ENCODE results near the gene CCDC30. TPM values are rescaled to one million over a fixed set of nuclear protein-coding genes. Genes with fewer than 3 reads are reported as not detected.

Gene CCDC30
- total RNA-seq, 1 donor from 2014 or later: 3.0 TPM

- H3K4me3 Mint-ChIP-seq (ENCODE audit: unreplicated experiment): no peak overlapping the region
- no peaks in the 10 kb centered on the region for H3K36me3 Mint-ChIP-seq (ENCODE audit: unreplicated experiment)
- no peak for DNase-seq
- H3K27ac Mint-ChIP-seq (ENCODE audit: unreplicated experiment): no peak overlapping the region
- H3K4me1 Mint-ChIP-seq (ENCODE audit: low read depth, unreplicated experiment): no peaks in the 10 kb centered on the region
- TF ChIP-seq CTCF (IDR thresholded peaks at IDR 0.05; ENCODE audit: partially characterized antibody, unreplicated experiment): no peak
- H3K27me3 Mint-ChIP-seq (ENCODE audit: unreplicated experiment): no peaks in the 10 kb centered on the region
- no peaks in the 10 kb centered on the region for H3K9me3 Mint-ChIP-seq (ENCODE audit: unreplicated experiment)
These were observed 88.5 kb downstream of the CCDC30 start for GRCh38 chr1:42551590-42551989.

- no peak overlapping the region for H3K4me3 Mint-ChIP-seq (ENCODE audit: unreplicated experiment)
- no peaks in the 10 kb centered on the region for H3K9me3 Mint-ChIP-seq (ENCODE audit: unreplicated experiment)
- H3K36me3 Mint-ChIP-seq (ENCODE audit: unreplicated experiment): no peaks in the 10 kb centered on the region
- H3K4me1 Mint-ChIP-seq (ENCODE audit: low read depth, unreplicated experiment): no peaks in the 10 kb centered on the region
- no peak overlapping the region for H3K27ac Mint-ChIP-seq (ENCODE audit: unreplicated experiment)
- no peaks in the 10 kb centered on the region for H3K27me3 Mint-ChIP-seq (ENCODE audit: unreplicated experiment)
- DNase-seq: no peak
- no peak for TF ChIP-seq CTCF (IDR thresholded peaks at IDR 0.05; ENCODE audit: partially characterized antibody, unreplicated experiment)
These were observed 89.5 kb downstream of the CCDC30 start for GRCh38 chr1:42552636-42553035.

GRCh38 chr1:42557230-42557851 lies 94.3 kb downstream of the CCDC30 start:
- Mint-ChIP-seq H3K4me3 (ENCODE audit: unreplicated experiment) (no peak overlapping the region), H3K27me3 (ENCODE audit: unreplicated experiment) (no peaks in the 10 kb centered on the region)

GRCh38 chr1:42567038-42567437 lies 104.0 kb downstream of the CCDC30 start:
- H3K4me1 Mint-ChIP-seq (ENCODE audit: low read depth, unreplicated experiment): no peaks in the 10 kb centered on the region
- H3K27me3 Mint-ChIP-seq (ENCODE audit: unreplicated experiment): no peaks in the 10 kb centered on the region
- no peak overlapping the region for H3K27ac Mint-ChIP-seq (ENCODE audit: unreplicated experiment)
- no peak for DNase-seq
- no peak for TF ChIP-seq CTCF (IDR thresholded peaks at IDR 0.05; ENCODE audit: partially characterized antibody, unreplicated experiment)
- no peaks in the 10 kb centered on the region for H3K36me3 Mint-ChIP-seq (ENCODE audit: unreplicated experiment)
- H3K4me3 Mint-ChIP-seq (ENCODE audit: unreplicated experiment): no peak overlapping the region
- H3K9me3 Mint-ChIP-seq (ENCODE audit: unreplicated experiment): peaks cover 1% of the 10 kb centered on the region

More at GRCh38 chr1:42557230-42557851, 94.3 kb downstream of the CCDC30 start:
- Mint-ChIP-seq H3K36me3 (ENCODE audit: unreplicated experiment) (no peaks in the 10 kb centered on the region), H3K27ac (ENCODE audit: unreplicated experiment) (no peak overlapping the region), H3K4me1 (ENCODE audit: low read depth, unreplicated experiment) (no peaks in the 10 kb centered on the region), H3K9me3 (ENCODE audit: unreplicated experiment) (no peaks in the 10 kb centered on the region)
- no peak for DNase-seq
- TF ChIP-seq CTCF (IDR thresholded peaks at IDR 0.05; ENCODE audit: partially characterized antibody, unreplicated experiment): no peak

- Mint-ChIP-seq H3K36me3 (ENCODE audit: unreplicated experiment) (no peaks in the 10 kb centered on the region), H3K4me3 (ENCODE audit: unreplicated experiment) (no peak overlapping the region), H3K4me1 (ENCODE audit: low read depth, unreplicated experiment) (no peaks in the 10 kb centered on the region), H3K27ac (ENCODE audit: unreplicated experiment) (no peak overlapping the region), H3K27me3 (ENCODE audit: unreplicated experiment) (peaks cover 2% of the 10 kb centered on the region), H3K9me3 (ENCODE audit: unreplicated experiment) (peaks cover 2% of the 10 kb centered on the region)
- DNase-seq: no peak
- TF ChIP-seq CTCF (IDR thresholded peaks at IDR 0.05; ENCODE audit: partially characterized antibody, unreplicated experiment): no peak
These were observed 113.8 kb downstream of the CCDC30 start for GRCh38 chr1:42576935-42577334.

Data from glutamatergic neuron (in vitro differentiated cells).